ENCODE measurements around the gene SHMT1.
"Not testable (repeated sequence)": the region's sequence is repeated elsewhere in the genome, so short reads cannot be mapped to it uniquely, and the experiment has no call there.

The SHMT1 gene

GRCh38 chr17:18314059-18314730, 49.2 kb downstream of the SHMT1 start:
- no peaks in the 10 kb centered on the region for H3K9me3 ChIP-seq
- no peaks in the 10 kb centered on the region for H3K4me1 ChIP-seq
- no peak for DNase-seq
- TF ChIP-seq CTCF (IDR thresholded peaks at IDR 0.05; ENCODE audit: low read depth, low read length): no peak
- peaks cover 19% of the 10 kb centered on the region for H3K36me3 ChIP-seq
- no peaks in the 10 kb centered on the region for H3K27me3 ChIP-seq
- peak overlapping the region; percentile 93 for H3K4me3 ChIP-seq (ENCODE audit: low read depth, low read length)

GRCh38 chr17:18309202-18309601, 54.1 kb downstream of the SHMT1 start:
- no peak for TF ChIP-seq CTCF (IDR thresholded peaks at IDR 0.05; ENCODE audit: low read depth, low read length)
- Histone ChIP-seq H3K4me1 (no peaks in the 10 kb centered on the region), H3K4me3 (ENCODE audit: low read depth, low read length) (no peak overlapping the region), H3K36me3 (peaks cover 33% of the 10 kb centered on the region), H3K27me3 (no peaks in the 10 kb centered on the region), H3K9me3 (no peaks in the 10 kb centered on the region)
- DNase-seq: no peak

GRCh38 chr17:18303206-18303605, 60.1 kb downstream of the SHMT1 start:
- not testable (repeated sequence) for H3K4me1 ChIP-seq; H3K4me3 ChIP-seq (ENCODE audit: low read depth, low read length); H3K9me3 ChIP-seq; DNase-seq; H3K27me3 ChIP-seq
- H3K36me3 ChIP-seq: peaks cover 22% of the 10 kb centered on the region

- Histone ChIP-seq H3K4me3 (ENCODE audit: low read depth, low read length) (no peak overlapping the region), H3K9me3 (no peaks in the 10 kb centered on the region), H3K27me3 (no peaks in the 10 kb centered on the region), H3K4me1 (no peaks in the 10 kb centered on the region), H3K36me3 (peaks cover 16% of the 10 kb centered on the region)
- DNase-seq: no peak
- no peak for TF ChIP-seq CTCF (IDR thresholded peaks at IDR 0.05; ENCODE audit: low read depth, low read length)
Measured at GRCh38 chr17:18300725-18301480, 62.4 kb downstream of the SHMT1 start.

- H3K9me3 ChIP-seq; H3K4me1 ChIP-seq; H3K27me3 ChIP-seq; DNase-seq; H3K36me3 ChIP-seq; H3K4me3 ChIP-seq (ENCODE audit: low read depth, low read length): not testable (repeated sequence)
Measured at GRCh38 chr17:18298061-18298460, 65.3 kb downstream of the SHMT1 start.

- peaks cover 19% of the 10 kb centered on the region for H3K36me3 ChIP-seq
- TF ChIP-seq CTCF (IDR thresholded peaks at IDR 0.05; ENCODE audit: low read depth, low read length): no peak
- no peaks in the 10 kb centered on the region for H3K27me3 ChIP-seq
- H3K4me1 ChIP-seq: no peaks in the 10 kb centered on the region
- H3K4me3 ChIP-seq (ENCODE audit: low read depth, low read length): no peak overlapping the region
- H3K9me3 ChIP-seq: no peaks in the 10 kb centered on the region
- DNase-seq: no peak
Measured at GRCh38 chr17:18291718-18292540, 71.4 kb downstream of the SHMT1 start.

Measured in BE2C (cell line).